ENCODE results near the gene PACRG.

PACRG gene

DNA sequence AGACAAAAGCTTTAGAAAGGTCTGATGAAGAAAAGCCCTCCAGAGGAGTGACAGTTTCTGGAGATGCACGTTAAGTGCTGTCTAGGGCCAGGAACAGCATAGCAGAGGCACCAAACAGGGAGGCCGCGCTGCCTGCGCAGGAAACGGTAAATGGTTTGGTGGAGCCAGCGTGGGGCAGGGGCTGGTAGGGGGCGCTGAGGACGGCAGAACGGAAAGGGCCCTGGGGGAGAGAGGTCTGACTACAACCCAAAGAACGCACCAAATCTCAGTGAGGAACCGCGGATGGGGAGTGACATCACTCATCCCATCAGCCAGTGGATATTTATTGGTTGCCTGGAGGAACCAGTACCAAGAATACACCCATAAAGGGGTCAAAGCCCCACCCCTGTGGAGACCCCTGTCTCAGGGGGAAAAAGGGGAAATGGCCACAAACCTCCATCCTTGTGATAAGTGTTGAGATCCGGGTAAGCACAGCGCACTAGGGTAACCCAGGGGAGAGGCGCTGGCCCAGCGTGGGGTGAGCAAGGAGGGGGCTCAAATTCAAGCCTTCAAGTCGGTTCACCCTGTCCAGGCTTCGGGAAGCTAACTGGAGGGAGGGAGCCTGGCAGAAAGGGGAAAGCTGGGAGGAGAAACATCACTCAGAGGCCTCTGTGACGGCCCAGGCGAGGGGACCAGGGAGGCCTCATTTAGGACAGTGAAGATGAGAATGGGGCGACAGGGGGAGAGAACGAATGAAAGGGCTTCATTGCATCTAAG is 437.6 kb downstream of the PACRG start (continued):
- TF ChIP-seq, protein P1, sequence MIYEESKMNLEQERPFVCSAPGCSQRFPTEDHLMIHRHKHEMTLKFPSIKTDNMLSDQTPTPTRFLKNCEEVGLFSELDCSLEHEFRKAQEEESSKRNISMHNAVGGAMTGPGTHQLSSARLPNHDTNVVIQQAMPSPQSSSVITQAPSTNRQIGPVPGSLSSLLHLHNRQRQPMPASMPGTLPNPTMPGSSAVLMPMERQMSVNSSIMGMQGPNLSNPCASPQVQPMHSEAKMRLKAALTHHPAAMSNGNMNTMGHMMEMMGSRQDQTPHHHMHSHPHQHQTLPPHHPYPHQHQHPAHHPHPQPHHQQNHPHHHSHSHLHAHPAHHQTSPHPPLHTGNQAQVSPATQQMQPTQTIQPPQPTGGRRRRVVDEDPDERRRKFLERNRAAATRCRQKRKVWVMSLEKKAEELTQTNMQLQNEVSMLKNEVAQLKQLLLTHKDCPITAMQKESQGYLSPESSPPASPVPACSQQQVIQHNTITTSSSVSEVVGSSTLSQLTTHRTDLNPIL (CRISPR knock-in tag; IDR thresholded peaks at IDR 0.05; ENCODE audit: low read depth): no peak
- TF ChIP-seq TOX (CRISPR knock-in tag; IDR thresholded peaks at IDR 0.05; ENCODE audit: borderline replicate concordance) (no peak), SNAI2 (CRISPR knock-in tag; IDR thresholded peaks at IDR 0.05) (no peak), GLIS3 (CRISPR knock-in tag; IDR thresholded peaks at IDR 0.05) (no peak), PPARA (CRISPR knock-in tag; IDR thresholded peaks at IDR 0.05; ENCODE audit: borderline replicate concordance) (no peak), ZFP30 (CRISPR knock-in tag; IDR thresholded peaks at IDR 0.05) (no peak), ARNTL (CRISPR knock-in tag; IDR thresholded peaks at IDR 0.05; ENCODE audit: borderline replicate concordance, low read depth) (no peak), ESRRG (CRISPR knock-in tag; IDR thresholded peaks at IDR 0.05) (no peak)
- TF ChIP-seq, protein P2, sequence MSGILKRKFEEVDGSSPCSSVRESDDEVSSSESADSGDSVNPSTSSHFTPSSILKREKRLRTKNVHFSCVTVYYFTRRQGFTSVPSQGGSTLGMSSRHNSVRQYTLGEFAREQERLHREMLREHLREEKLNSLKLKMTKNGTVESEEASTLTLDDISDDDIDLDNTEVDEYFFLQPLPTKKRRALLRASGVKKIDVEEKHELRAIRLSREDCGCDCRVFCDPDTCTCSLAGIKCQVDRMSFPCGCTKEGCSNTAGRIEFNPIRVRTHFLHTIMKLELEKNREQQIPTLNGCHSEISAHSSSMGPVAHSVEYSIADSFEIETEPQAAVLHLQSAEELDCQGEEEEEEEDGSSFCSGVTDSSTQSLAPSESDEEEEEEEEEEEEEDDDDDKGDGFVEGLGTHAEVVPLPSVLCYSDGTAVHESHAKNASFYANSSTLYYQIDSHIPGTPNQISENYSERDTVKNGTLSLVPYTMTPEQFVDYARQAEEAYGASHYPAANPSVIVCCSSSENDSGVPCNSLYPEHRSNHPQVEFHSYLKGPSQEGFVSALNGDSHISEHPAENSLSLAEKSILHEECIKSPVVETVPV (CRISPR knock-in tag; IDR thresholded peaks at IDR 0.05): no peak

DNA sequence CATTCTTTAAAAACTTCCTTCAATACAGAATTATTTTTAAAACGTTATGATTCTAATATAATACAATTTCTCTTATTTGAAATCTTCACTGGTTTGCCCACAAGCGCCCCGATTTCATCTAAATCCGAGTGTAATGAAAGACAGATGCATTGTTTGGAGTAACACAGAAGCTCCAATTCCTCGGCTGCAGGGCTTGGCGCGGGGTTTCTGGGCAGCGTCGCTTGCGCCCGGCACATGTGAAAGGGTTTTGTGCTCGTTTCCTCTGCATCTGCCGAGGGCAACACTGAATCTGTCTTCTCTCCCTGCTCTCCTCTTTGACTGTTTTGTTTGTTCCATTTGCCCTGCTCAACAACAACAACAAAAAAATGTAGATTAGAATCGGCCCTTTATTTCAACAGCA is 438.1 kb downstream of the PACRG start:
- TF ChIP-seq ESRRG (CRISPR knock-in tag; IDR thresholded peaks at IDR 0.05) (no peak), SNAI2 (CRISPR knock-in tag; IDR thresholded peaks at IDR 0.05) (no peak), TOX (CRISPR knock-in tag; IDR thresholded peaks at IDR 0.05; ENCODE audit: borderline replicate concordance) (no peak), RARB (CRISPR knock-in tag; IDR thresholded peaks at IDR 0.05) (no peak), TCF4 (CRISPR knock-in tag; IDR thresholded peaks at IDR 0.05; ENCODE audit: borderline replicate concordance) (peak; percentile 74), CSDC2 (CRISPR knock-in tag; IDR thresholded peaks at IDR 0.05) (no peak), ISL1 (CRISPR knock-in tag; IDR thresholded peaks at IDR 0.05) (no peak)
- ATAC-seq: peak; percentile 28; the same call in 1 of the 3 replicates

DNA sequence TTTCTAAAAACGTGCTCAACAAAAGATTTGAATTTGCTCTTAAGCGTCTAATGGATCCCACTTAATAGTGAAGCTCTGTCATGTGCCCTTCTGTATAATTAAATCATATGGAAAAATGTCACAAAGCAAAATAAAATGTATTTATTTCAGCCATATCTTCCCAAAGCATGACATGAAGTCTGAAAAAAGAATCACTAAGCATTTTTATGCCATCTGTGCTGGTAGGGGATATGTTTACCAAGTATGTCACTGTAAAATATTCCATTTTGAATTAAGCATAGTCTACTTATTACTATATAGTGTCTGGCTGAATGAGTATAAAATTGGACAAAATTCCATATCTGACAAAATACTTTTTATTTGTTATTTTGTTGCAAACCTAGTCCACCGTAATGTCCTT is 438.7 kb downstream of the PACRG start:
- ATAC-seq: no peak
- TF ChIP-seq TOX (CRISPR knock-in tag; IDR thresholded peaks at IDR 0.05; ENCODE audit: borderline replicate concordance) (no peak), ZC3H10 (CRISPR knock-in tag; IDR thresholded peaks at IDR 0.05) (no peak)
- TF ChIP-seq, protein P3, sequence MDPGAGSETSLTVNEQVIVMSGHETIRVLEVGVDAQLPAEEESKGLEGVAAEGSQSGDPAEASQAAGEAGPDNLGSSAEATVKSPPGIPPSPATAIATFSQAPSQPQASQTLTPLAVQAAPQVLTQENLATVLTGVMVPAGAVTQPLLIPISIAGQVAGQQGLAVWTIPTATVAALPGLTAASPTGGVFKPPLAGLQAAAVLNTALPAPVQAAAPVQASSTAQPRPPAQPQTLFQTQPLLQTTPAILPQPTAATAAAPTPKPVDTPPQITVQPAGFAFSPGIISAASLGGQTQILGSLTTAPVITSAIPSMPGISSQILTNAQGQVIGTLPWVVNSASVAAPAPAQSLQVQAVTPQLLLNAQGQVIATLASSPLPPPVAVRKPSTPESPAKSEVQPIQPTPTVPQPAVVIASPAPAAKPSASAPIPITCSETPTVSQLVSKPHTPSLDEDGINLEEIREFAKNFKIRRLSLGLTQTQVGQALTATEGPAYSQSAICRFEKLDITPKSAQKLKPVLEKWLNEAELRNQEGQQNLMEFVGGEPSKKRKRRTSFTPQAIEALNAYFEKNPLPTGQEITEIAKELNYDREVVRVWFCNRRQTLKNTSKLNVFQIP (CRISPR knock-in tag; IDR thresholded peaks at IDR 0.05; ENCODE audit: borderline replicate concordance, low read depth): no peak

DNA sequence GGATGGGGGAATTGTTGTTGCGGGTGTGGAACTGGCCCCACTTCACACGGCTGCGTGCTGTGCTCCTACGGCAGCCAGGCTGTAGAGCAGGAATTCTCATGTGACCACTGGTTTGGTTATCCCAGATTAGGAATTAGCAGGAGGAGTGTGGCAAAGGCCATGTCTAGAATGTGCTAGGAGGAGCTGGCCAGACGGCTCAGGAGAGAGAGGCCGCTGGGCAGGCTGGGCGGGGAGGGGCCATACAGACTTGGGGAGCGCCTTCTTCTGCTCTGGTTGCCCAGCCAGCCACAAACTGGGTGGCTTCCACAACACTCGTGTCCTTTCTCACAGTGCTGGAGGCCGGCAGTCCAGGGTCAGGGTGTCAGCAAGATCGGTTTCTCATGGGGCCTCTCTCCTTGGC is 441.7 kb downstream of the PACRG start:
- TF ChIP-seq TOX (CRISPR knock-in tag; IDR thresholded peaks at IDR 0.05; ENCODE audit: borderline replicate concordance) (no peak), BACH2 (CRISPR knock-in tag; IDR thresholded peaks at IDR 0.05; ENCODE audit: borderline replicate concordance) (no peak), TCF4 (CRISPR knock-in tag; IDR thresholded peaks at IDR 0.05; ENCODE audit: borderline replicate concordance) (no peak), GLIS3 (CRISPR knock-in tag; IDR thresholded peaks at IDR 0.05) (no peak), ZNF565 (CRISPR knock-in tag; conservative IDR thresholded peaks at IDR 0.05; ENCODE audit: low read depth) (no peak), ZNF8 (CRISPR knock-in tag; IDR thresholded peaks at IDR 0.05) (no peak), ESRRG (CRISPR knock-in tag; IDR thresholded peaks at IDR 0.05) (no peak), RARB (CRISPR knock-in tag; IDR thresholded peaks at IDR 0.05) (no peak), ZFP3 (CRISPR knock-in tag; IDR thresholded peaks at IDR 0.05) (no peak), SNAI2 (CRISPR knock-in tag; IDR thresholded peaks at IDR 0.05) (no peak), ARNTL (CRISPR knock-in tag; IDR thresholded peaks at IDR 0.05; ENCODE audit: borderline replicate concordance, low read depth) (no peak), CSDC2 (CRISPR knock-in tag; IDR thresholded peaks at IDR 0.05) (no peak), ZC3H10 (CRISPR knock-in tag; IDR thresholded peaks at IDR 0.05) (no peak), ZNF70 (CRISPR knock-in tag; IDR thresholded peaks at IDR 0.05) (no peak), ZFP30 (CRISPR knock-in tag; IDR thresholded peaks at IDR 0.05) (no peak)
- TF ChIP-seq, protein P2 (CRISPR knock-in tag; IDR thresholded peaks at IDR 0.05): no peak
- TF ChIP-seq, protein P3 (CRISPR knock-in tag; IDR thresholded peaks at IDR 0.05; ENCODE audit: borderline replicate concordance, low read depth): no peak
- TF ChIP-seq, protein P4, sequence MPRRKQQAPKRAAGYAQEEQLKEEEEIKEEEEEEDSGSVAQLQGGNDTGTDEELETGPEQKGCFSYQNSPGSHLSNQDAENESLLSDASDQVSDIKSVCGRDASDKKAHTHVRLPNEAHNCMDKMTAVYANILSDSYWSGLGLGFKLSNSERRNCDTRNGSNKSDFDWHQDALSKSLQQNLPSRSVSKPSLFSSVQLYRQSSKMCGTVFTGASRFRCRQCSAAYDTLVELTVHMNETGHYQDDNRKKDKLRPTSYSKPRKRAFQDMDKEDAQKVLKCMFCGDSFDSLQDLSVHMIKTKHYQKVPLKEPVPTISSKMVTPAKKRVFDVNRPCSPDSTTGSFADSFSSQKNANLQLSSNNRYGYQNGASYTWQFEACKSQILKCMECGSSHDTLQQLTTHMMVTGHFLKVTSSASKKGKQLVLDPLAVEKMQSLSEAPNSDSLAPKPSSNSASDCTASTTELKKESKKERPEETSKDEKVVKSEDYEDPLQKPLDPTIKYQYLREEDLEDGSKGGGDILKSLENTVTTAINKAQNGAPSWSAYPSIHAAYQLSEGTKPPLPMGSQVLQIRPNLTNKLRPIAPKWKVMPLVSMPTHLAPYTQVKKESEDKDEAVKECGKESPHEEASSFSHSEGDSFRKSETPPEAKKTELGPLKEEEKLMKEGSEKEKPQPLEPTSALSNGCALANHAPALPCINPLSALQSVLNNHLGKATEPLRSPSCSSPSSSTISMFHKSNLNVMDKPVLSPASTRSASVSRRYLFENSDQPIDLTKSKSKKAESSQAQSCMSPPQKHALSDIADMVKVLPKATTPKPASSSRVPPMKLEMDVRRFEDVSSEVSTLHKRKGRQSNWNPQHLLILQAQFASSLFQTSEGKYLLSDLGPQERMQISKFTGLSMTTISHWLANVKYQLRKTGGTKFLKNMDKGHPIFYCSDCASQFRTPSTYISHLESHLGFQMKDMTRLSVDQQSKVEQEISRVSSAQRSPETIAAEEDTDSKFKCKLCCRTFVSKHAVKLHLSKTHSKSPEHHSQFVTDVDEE (CRISPR knock-in tag; IDR thresholded peaks at IDR 0.05): no peak
- TF ChIP-seq, protein P1 (CRISPR knock-in tag; IDR thresholded peaks at IDR 0.05; ENCODE audit: low read depth): no peak
- no peak for ATAC-seq
